ENCODE results near the gene CFAP161.

The CFAP161 gene

GRCh38 chr15:81183439-81183775 is 49.3 kb downstream of the CFAP161 start:
- no peak for DNase-seq (ENCODE audit: low spot score)

DNA sequence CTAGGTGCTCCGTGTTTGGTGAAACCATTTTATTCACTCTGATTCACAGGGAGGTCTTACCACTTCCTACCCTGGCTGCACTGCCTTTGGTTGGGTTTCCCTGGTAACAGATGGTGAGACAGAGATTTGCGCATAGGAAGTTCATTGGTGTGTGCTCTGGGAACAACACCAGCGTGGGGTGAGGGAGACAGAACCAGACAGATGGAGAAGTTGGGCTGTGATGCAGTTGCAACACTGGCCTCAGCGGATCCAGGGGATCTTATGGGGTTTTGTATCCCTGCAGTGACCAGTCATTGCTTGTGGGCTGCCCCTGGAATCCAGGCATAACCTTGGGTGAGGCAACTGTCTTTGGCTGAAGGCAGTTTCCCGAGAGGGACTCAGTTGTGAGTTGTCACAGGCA is 50.1 kb downstream of the CFAP161 start:
- no peak for DNase-seq (ENCODE audit: low spot score)

DNA sequence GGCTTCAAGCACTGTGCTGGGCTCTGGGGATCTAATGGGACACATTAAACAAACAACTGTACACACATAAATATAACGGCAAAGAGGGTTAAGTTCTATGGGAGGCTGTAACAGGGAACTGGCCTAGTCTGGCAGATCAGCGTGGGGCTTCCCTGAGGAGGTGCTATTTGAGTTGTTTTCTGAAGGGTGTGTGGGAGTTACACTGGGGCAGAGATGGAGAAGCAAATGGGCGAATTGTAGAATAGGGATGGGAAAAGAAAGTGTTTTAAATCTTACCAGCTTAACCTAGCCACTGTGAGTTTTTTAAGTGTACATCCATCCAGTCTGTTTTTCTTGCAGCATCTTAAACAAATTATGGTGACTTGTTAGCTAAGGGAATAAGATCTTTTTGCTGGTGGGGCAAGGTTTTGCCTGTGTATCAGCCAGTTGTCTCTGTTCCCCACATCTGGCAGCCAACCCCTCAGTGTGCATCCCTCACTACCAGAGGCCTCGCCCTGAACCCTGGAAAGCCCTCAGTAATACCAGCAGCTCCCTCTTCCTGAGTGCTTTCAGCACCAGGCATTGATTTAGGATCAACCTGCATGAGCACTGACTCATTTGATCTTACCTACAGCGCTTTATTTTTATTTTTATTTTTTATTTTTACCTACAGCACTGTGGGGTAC is 51.7 kb downstream of the CFAP161 start:
- DNase-seq (ENCODE audit: low spot score) = no peak

GRCh38 chr15:81188354-81188753 is 54.3 kb downstream of the CFAP161 start:
- DNase-seq (ENCODE audit: low spot score) = no peak

- no peak for DNase-seq (ENCODE audit: low spot score)
Observed at GRCh38 chr15:81189583-81190283, 55.7 kb downstream of the CFAP161 start.

- DNase-seq (ENCODE audit: low spot score) = no peak
Observed at GRCh38 chr15:81190922-81191507, 56.9 kb downstream of the CFAP161 start.

DNA sequence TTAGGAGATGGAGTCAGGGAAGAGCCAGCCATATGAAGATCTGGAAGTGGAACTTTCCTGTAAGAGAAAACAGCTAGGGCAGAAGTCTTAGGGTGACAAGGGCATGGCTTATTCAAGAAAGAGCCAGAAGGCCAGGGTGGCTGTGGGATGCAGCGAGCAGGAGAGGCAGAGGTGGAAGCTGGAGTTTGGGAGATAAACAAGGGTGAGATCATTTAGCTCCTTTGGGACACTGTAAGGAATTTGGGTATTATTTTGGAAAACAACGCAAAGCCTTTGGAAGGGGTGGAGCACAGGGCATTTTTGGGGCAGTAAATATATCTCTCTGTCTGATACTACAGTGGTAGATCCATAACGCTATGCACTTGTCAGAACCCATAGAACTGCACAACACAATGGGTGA is 57.6 kb downstream of the CFAP161 start:
- DNase-seq (ENCODE audit: low spot score) = no peak

- no peak for DNase-seq (ENCODE audit: low spot score)
Observed at GRCh38 chr15:81194723-81195122, 60.7 kb downstream of the CFAP161 start.

DNA sequence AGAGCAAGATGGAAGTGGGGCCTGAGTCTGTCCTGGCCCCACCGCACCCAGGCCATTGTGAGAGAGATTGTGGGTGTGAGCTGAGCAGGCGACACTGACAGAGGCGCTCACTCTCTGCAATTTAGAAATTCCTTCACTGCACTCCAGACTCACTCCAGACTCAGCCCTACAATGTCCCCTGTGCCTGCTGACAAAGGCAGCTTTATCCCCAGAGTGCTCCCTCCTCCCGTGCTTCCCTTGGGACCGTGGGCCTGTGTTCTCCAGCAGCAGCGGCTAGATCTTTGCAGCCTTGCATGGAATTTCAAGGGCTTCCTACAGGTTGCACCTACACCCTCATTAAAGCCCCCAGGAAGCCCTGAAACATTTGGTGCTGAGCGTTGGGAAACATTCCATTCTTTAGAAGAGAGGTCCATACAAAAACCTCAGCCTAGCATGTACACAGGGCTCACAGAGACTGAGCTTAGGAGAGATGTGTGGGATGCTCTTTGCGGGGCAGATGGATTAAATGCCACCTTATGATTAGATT is 61.3 kb downstream of the CFAP161 start:
- no peak for DNase-seq (ENCODE audit: low spot score)

DNA sequence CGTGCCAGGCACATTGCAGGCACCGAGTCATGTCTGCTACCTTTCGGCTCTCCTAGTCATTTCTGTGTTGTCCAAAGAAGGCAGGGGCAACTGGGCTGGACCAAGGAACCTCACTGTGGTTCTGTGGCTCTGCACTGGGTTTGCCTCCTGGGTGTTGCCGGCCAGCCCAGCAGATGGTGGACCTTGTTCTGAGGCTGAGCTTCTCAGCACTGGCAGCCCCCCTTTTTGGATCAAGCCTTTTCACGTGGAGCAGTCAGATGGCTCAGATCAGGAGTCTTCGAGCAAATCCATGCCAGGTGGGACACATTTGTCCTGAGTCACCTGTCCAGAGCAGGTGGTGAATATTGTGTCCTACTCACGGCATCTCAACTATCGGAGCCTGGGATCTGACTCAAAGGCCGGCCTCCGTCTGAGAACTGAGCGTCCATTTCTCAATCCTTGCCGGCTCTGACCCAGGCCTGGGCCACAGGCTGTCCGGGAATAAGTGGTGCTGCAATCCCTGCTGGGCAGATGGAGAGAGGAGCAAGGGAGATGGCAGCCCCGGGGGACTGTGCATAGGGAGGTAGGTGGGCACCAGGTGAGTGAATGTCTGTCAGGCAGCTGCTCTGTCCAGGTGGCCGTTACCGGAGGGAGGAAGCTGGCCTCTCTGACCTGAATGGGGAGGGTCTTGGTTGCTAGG is 62.6 kb downstream of the CFAP161 start, which contains the start of gene IL16:
IL16 (plus strand) TSS at position 304 of the 679 bp plus-strand sequence. CDS start 28,521 bp downstream, outside the sequence.
- DNase-seq (ENCODE audit: low spot score) = no peak

DNA sequence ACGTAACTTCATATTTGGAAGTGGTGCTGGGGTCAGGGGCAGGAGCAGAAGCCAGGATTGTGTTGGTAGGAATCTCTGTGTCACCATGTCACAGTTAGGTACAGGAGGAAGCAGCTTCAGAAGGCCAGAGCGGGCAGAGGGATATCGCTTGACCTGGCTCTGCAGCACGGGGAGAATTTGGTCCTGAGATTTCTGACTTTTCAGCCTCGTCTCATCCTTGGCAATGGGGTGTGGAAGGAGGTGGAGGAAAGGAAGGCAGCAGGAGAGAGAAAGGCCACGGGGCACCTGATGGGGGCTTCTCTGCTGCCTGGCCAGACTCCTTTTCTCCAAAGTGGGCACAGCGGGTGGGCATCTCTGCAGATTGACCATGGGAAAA is 63.2 kb downstream of the CFAP161 start:
- no peak for DNase-seq (ENCODE audit: low spot score)

DNA sequence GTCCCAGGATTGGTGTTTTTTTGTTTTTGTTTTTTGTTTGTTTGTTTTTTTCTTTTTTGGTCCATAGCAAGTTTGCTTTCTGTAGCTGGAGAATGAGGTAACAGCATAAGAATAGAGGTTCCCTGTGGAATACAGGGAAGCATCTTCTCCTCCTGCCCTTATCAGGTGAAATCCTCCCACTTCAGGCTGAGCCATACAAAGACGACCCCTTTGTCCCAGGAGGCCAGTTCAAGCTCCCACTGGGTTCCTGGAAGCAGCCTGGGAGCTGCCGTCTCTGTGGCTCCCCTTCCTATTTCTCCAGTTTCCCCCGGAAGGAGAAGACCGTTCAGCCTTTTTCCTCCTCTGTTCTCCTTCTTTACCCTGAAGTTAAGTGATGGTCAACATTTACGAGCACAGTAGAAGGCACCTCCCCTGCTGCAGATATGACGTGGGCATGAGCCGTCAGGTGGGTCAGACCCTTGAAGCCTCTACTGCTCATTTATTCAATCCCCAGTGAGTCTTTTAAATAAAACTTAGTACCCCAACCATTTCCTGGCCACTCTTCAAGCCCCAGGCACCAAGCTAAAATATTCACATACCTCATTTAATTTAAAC is 63.7 kb downstream of the CFAP161 start:
- no peak for DNase-seq (ENCODE audit: low spot score)

Data from HuH-7.5 (cell line).